Neural cell (in vitro differentiated cells): ENCODE results near the gene NMUR1.

Experiments
- CTCF ChIP-seq: fragments of 450-650 bp; IDR thresholded peaks from 2 replicates; pipeline ENCODE4 v1.5.1; 2014; ENCODE audit warnings: antibody characterized with exemption, mild to moderate bottlenecking, moderate library complexity; ENCODE audit not compliant: poor library complexity, severe bottlenecking
- EP300 ChIP-seq: fragments of 450-650 bp; conservative IDR thresholded peaks from 2 replicates; pipeline ENCODE4 v1.6.1; 2014; ENCODE audit warnings: antibody characterized with exemption, mild to moderate bottlenecking, moderate library complexity; ENCODE audit not compliant: poor library complexity, severe bottlenecking
- EZH2 ChIP-seq: fragments of 200-600, 300-800 bp; shearing (Covaris generic), sonication (generic); IDR thresholded peaks from 2 replicates; pipeline ENCODE4 v1.6.1; 2014; ENCODE audit warnings: antibody characterized with exemption, low read length, borderline replicate concordance, mild to moderate bottlenecking; ENCODE audit not compliant: insufficient read depth, poor library complexity, severe bottlenecking
- MXI1 ChIP-seq: fragments of 450-650 bp; conservative IDR thresholded peaks from 2 replicates; pipeline ENCODE4 v1.6.1; 2014; ENCODE audit warnings: antibody characterized with exemption, mild to moderate bottlenecking; ENCODE audit not compliant: poor library complexity, severe bottlenecking
- POLR2AphosphoS5 ChIP-seq: IDR thresholded peaks from 2 replicates; pipeline ENCODE4 v1.6.1; 2012
- RAD21 ChIP-seq: fragments of 450-650 bp; conservative IDR thresholded peaks from 2 replicates; pipeline ENCODE4 v1.6.1; 2014; ENCODE audit warnings: antibody characterized with exemption, mild to moderate bottlenecking, moderate library complexity
- REST ChIP-seq: IDR thresholded peaks from 2 replicates; pipeline ENCODE4 v1.6.1; 2012; ENCODE audit warnings: borderline replicate concordance
- TAF1 ChIP-seq: IDR thresholded peaks from 2 replicates; pipeline ENCODE4 v1.6.1; 2012; ENCODE audit warnings: low read depth

DNA sequence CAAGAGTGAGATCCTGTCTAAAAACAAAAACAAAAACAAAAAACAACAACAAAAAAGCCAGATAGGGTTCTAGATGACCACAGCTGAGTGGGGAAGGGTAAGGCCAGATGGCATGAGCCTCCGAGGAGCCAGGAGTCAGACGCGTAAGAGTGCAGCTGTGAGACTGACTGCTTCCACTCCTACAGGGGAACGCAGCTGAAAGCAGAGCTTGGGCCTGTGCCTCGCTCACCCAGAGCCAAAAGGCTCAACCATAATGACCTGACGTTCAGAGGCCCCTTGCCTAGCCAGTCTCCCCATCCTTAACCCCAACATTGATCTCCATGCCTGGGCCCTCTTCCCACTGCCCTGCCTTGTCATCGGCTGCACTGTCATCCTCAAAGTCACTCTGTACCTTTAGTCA is 39.4 kb downstream of the NMUR1 start:
- TF ChIP-seq REST (no peak), EP300 (no peak), CTCF (no peak), RAD21 (no peak), EZH2 (no peak), MXI1 (no peak), TAF1 (no peak), POLR2AphosphoS5 (no peak)
